Right kidney (tissue), 1 donor: ENCODE measurements around the gene IRAK4.

Experiments
- DNase-seq: peaks from one replicate; pipeline ENCODE4 v3.0.0-alpha.2; 2016

Gene IRAK4

DNA sequence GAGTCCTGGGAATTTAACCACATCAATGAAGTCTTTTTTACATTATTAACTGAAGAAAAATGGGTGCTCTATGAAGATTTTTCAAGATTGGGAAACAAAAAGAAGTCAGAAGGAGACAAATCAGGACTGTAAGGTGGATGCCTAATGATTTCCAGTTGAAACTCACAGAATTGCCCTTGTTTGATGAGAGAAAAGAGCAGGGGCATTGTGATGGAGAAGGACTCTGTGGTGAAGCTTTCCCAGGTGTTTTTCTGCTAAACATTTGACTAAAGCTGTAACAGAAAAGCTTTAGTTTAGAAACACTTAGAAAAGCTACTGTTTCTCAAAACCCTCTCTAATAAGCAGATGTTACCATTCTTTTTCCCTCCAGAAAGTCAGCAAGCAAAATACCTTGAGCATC lies 5.8 kb downstream of the IRAK4 start:
- no peak for DNase-seq

DNA sequence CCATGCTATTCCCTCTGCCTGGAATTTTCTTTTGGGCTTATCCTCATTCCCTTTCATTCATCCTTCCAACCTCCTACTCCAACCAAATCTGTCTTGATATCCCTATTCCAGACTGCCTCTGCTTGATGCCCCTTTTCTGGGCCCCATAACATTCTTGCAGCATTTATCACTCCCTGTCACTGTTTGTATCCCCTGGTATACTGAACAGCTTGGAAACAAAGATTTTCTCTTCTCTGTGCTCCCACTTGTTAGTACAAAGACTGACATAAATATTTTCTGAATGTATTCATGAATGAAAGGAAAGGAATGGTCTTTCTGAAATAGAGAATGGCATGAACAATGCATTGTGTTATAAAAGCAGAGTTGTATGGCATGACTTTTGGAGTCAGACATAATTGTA lies 7.5 kb downstream of the IRAK4 start:
- no peak for DNase-seq

DNA sequence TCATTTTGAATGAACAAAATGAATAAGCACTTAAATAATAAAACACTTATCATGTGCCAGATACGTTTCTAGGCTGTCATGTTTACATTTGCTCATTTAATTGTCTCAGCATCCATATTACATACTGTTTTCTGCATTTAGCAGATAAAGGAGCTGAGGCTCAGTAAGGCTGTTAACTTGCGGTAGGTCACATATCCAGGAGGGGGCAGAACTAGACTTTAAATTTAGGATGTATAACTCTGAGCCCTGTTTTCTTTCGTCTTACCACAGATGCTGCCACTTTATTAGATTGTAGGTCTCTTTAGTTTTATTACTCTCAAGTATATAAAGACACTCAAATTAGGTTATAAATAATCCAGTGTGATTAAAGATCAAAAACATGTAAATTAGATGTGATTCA lies 17.7 kb downstream of the IRAK4 start:
- DNase-seq = no peak

DNA sequence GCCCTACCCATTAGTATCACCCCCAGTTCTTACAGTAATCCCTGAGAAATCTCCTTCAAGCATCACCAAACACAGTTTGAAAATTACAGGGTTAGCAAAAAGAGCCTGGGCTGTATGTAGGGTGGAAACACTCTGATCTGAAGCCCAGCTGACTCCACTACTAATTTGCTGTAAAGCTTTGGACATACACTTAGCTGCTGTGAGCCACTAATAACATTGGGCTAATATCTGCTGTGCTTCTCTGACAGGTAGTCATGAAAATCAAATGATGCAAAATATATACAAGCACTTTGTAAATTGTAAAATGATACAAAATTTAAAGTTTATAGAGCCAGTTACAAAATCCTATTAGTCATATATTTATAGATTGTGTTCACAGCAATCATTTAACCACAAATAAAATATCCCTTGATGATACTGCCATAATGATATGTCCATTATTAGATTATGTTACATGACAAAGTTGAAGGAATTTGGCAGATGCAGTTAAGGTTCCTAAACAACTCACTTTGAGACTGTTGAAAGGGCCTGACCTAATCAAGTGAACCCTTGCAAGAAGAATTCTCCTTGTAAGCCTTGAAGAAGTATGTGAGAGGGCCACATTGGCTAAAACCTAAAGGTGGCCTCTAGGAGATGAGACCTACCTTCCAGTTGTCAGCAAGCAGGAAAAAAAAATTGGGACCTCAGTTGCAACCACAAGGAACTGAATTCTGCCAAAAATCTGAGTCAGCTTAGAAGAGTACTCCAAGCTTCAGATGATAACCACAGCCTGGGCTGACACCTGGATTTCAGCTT lies 28.3 kb downstream of the IRAK4 start:
- DNase-seq = no peak

DNA sequence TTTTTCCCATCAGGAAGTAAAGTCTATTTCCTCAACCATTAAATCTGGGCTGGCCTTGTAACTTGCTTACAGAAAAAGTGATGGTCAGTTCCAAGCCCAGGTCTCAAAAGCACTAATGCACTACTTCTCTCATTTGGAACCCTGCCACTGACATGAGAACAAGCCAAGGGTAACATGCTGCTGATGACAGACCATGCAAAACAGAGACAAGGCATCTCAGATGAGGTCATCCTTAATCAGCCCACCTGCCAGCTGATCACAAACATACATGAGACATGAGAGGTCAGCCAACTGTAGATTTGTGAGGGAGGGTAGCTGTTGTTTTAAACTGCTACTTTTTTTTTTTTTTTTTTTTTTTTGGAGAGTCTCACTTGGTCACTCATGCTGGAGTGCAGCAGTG lies 31.2 kb downstream of the IRAK4 start:
- DNase-seq = no peak

DNA sequence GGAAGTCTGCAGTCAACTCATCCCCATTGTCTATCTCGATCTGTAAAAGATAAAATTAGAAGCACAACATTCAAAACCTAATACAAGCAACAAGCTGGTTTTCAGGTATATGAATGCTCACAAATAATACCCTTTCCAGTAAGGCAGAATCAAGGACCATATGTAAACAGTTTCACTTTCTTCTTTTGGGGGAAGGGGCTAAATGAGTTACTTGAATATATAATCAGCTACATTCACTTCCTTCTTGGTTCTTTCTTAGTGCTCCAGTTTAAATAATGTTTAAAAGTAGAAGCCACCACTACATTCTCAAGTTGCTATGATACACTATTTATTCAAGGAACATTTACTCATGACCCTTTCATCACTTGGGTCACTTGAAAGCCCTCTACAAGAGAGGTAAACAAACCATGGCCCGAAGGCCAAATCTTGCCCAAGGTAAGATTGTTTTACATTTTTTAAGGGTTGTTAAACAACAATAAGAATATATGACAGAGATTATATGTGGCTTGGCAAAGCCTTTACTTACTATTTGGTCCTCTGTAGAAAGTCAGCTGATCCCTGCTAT lies 37.0 kb downstream of the IRAK4 start:
- DNase-seq = no peak

DNA sequence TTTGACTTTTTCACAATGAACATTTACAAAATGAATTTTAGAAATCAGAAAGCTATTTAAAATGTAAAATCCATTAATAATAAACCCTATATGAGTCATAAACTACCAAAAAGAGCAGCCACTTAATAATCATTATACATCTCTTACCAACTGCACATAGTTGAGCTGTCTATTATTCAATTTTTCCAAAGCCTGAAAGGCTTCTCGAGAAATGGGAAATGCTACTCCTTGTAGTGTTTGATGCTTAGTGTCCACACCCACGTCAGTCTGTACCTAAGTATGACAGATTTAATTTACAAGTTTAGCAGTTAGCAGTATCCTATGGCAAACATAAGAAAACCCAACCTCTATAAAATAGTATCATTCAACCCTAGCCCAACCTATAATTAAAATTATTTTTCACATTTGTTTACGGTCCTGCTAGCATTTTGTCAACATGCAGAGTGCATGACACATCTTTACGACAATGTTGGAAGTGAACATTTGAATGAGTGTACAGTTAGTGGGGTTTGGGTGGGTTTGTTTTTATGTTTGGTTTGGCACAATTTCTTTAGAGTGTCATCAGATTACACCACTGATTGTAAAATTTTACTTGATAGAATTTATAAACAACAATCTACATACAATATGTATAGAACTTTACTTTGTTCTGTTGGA lies 38.9 kb downstream of the IRAK4 start:
- DNase-seq = no peak

DNA sequence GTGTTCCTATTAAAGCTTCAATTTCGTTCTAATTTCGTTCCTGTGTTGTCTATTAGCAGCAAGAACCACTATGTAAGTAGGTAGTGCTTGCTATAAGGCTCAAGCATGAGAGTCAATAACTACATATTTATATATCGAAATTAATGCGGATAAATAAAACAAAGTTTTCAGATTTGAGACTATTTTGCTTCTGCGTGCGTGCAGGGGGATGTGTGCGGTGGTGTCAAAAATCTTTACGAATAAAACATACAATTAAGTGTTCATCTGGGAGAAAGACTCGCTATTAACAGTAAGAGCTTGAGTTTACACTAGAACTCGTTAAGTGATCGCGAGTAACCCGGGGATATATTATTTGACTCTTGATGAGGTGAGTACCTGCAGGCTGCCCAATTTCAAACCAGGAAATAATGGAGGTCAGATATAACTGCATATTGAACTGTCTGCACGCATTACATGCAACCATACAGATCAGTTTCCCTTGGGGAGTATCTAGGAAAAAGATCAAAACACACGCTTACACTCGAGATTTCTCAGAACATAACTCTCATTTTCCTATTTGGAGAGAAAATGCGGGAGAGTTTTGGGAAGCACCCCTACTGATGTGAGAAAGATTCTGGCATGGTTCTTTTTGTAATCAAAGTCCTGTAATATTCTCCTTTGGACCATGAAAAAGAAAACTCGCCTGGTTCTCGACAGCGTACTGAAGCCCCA lies 46.6 kb downstream of the IRAK4 start:
- peak; percentile 7 for DNase-seq

DNA sequence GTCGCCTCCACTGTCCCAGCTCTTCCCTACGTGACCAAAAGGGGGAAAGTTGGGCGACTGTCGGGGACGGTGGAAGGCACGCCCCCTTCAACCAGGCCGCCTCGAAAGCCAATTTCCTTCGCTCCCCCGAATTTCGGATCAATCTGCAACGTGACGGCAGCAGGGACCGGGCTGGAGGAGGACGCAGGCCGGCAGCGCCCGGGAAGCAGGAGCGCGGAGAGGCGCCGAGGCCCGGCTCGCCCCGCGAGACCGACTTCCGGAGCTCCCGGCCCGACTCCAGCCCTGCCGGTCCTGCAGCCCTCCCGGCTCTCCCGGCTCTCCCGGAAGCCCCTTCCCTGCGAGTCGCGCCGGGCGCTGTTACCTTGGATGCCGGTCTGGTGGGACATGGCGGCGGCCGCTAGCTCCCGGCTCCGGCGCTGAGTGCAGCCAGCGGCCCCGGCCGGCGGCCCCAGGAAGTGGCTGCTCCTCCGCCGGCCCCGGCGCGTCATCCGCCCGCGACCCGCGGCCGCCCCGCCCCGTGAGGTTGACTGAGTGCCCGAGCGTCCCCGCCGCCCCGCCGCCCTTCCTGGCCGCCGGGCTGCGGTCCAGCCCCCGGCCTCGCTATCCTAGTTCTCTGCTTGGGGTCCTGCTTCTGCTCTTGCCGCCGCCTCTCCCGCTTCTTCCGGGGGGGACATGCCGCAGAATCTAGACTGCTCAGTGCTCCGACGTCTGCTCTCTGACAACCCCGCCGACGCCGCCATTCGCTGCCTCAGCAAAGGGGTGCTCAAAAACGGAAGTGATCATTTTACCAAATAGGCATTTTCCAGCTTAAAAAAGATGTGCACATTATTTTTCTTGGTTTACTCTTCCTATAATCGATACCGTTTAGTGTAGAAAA lies 47.3 kb downstream of the IRAK4 start, which contains the start of gene TWF1:
Gene TWF1 (minus strand): TSS at position 458 of the 877 bp plus-strand sequence. CDS start 72 bp downstream, at position 386.
- DNase-seq = peak; percentile 97

DNA sequence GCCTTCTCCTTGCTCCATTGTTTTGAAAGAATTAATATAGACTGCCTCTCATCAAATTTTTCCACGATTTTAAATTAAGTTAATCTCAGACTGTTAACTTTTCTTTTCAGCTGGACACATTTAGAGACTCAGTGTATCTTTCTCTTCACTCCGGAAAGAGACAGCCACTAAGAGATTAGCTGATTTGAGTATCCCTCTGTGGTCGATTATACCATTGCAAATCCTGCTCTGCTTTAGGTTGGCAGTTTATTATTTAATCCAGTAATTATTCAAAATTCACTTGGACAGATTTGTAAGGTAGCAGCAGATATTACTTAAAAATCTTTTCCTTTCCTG lies 48.0 kb downstream of the IRAK4 start:
- no peak for DNase-seq

DNA sequence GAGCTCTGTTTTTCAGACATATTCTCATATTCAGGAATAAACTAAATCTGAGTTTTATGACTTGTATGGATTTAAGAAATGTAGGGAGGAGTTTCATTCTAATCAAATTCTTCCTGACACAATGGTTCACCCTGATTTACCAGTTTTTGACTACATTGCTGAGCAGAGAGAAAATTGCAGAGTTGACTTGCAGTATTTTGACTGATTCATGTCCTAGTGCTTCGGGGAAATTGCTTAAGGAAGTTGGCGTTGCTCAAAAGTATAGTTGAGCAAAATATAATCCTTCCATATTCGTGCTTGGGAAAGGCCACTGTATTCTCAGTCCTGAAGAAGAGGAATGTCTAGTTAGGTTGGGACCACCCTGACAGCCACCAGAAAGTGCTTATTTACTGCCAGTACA lies 48.6 kb downstream of the IRAK4 start:
- no peak for DNase-seq

DNA sequence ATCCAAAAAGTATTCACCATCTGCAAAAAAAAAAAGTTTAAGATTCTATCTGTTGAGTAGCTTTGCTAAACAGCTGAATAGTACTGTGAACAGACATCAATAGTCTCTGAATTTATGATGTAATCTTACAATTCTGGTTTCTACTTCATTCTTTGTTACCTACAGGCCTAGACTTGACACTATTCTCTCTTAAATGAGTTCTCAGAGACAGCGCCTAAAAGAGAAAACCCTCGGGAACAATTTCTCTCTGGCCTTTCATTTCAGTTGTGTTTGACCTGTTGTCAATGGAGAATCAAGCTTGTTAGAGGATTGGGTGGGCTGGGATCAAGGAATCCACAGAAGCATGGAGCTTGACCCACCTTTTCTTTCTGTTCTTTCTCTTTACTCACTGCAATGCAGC lies 53.3 kb downstream of the IRAK4 start:
- DNase-seq = no peak

DNA sequence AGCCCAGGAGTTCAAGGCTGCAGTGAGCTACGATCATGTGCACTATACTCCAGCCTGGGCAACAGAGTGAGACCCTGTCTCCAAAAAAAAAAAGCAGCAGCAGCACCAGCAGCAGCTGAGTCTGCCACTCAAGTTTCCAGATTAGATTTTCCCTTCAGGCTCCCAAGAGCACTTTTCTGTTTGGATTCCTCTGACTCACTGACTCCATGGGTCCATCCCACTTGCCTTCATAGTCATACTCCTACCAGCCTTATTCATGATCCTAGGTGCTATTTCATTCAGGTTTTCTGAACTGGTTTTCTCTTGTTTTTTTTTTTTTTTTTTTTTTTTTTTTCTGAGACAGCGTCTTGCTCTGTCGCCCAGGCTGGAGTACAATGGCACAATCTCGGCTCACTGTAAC lies 54.2 kb downstream of the IRAK4 start:
- no peak for DNase-seq

DNA sequence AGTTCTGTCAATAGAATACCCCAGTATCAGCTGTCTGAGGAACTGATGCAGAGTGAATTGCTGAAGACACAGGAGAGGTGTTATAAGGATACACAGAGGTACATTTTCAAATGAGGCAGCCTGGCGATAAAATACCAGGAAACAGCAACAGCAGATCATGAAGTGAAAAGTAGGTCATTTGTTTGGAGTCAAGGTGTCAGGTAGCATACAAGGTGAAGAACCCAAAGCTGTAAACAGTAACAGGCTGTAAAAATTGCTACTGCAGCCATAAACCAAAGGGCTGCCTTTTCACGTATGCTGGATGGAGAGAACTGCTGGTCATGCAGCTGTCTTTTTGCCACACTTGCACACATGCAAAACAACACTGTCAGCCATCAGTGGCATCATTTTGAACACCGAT lies 56.7 kb downstream of the IRAK4 start:
- no peak for DNase-seq

DNA sequence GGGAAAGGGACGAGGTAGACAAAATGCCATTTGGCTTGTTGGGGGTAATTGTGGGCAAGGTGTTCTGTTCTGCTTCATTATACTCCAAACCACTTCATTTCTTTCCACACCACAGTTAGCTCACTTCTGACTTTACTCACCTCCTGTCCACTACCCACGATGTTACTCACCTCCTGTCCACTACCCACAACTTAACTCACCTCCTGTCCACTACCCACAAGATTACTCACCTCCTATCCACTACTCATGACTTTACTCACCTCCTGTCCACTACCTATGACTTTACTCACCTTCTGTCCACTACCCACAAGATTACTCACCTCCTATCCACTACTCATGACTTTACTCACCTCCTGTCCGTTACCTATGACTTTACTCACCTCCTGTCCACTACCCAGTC lies 57.4 kb downstream of the IRAK4 start:
- DNase-seq = no peak

DNA sequence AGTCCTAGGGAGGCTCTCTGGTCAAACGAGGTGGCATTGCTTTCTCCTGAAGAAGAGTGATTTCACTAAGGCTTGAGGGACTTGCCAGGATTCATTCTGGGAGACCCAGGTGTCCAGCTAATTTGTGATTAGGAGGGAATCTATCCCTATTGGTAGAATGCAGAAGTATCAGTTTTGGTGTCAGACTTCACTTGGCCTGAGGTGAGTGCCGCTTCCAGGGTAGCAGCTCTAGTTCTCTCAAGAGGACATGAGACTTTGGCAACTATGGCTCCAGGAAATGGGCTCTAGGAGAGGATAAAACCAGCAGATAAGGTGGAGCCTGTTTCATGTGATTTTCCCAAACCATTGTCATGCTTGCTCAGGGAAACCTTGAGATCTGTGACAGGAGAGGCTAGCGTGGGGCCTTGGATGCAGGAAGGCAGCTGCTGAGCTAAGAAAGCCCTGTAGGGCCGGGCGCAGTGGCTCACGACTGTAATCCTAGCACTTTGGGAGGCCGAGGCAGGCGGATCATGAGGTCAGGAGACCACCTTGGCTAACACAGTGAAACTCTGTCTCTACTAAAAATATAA lies 65.5 kb downstream of the IRAK4 start:
- no peak for DNase-seq

DNA sequence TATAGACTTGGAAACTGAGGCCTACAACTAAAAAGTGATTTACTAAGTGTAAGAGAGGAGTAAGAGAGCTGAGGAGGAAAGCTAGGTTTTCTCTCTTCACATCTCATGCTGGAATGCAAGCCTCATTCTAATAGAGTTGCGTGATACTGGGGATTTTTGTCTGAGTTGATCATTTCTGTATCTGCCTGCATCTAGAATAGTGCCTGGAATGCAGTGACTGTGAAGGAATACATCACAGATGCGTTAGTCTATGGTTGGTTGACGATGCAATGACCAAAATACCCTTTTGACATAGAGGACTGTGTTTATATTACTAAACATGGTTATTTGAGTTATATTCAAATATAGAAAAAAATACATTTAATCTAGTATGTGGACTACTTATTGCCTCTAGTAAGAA lies 67.9 kb downstream of the IRAK4 start:
- no peak for DNase-seq

DNA sequence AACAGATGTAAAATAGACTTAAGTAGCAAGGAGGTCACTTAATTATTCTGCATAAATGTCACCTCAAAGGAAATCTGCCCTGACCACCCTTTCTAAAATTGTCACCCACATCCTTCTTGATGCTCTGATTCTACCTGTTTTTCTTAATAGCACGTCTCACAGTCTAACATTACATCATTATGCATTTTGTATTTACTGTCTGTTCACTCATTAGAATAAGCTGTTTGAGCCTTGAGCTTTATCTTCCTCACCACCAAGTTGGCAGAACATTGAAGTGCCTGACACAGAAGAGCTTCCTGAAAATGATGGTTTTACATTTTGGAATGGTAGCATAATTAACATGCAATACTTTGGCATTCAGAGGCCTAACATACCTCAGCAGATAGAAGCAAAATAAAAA lies 68.3 kb downstream of the IRAK4 start:
- DNase-seq = no peak

DNA sequence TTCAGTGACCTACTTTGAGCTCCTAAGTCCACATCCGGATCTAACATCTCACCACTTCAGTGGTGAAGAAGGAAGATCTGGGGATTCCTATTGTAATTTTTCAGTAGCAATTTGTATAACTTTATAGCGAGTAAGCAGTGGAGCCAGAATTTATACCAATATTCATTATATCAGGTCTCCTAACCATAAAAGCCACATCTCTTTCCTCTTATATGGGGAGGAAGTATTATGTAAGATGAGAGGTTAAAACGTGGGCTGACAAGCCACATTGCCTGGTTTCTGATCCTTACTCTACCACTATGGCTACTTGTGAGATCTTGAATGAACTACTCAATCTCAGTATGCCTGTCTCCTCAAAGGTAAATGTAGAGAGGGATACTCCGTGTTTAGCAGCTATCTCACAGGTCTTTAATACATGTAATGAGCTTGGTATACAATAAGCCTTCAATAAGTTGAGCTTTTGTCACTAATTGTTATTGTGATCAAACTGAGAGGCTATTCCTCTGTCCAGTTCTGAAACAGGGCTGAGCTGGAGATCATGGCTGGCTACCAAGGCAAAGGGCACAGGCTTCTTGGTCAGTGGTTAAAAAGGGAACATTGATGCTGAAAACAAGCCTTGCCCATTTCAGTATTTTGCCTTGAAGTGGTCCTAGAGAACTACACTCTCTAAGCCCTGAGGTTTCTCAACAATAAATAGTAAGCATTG lies 73.9 kb downstream of the IRAK4 start:
- DNase-seq = no peak

DNA sequence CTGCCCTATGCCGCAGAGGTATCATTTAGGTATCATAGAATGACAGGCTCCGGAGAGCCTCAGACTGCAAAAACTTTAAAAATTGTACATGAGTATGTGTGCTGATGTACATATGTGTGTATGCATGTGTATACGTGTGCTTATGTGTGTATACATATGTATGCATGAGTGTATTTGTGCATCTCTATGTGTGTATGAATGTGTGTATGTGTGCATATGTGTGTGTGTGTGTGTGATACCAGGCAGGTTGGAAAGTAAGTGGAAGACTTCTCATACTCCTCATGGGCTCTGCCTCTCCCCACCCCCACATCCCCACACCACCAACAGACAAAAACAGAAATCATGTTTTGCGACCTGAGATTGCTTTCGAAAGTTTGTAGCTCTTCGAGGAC lies 76.5 kb downstream of the IRAK4 start:
- no peak for DNase-seq
